HepG2 (cell line): Measurements from ENCODE around the gene AAMP. TPM values are rescaled to one million over a fixed set of nuclear protein-coding genes. Genes with fewer than 3 reads are reported as not detected.

Experiments
- AGO2 ChIP-seq: fragments of 200-400 bp; formaldehyde crosslinking; optimal IDR thresholded peaks from 2 replicates; pipeline ENCODE3; 2017; ENCODE audit warnings: mild to moderate bottlenecking, low read depth, low read length, moderate library complexity
- ARID2 ChIP-seq: sonication (generic); formaldehyde crosslinking; IDR thresholded peaks from 2 replicates; pipeline ENCODE4 v1.8.1; 2022; ENCODE audit warnings: mild to moderate bottlenecking, missing genetic modification reagents, borderline replicate concordance
- BHLHE40 ChIP-seq: IDR thresholded peaks from 2 replicates; pipeline ENCODE4 v1.6.1; 2011; ENCODE audit warnings: low read length, improper control_type of control experiment
- EED ChIP-seq: sonication (generic); formaldehyde crosslinking; IDR thresholded peaks from 2 replicates; pipeline ENCODE4 v1.5.0; 2020; ENCODE audit warnings: mild to moderate bottlenecking, missing genetic modification reagents
- MEIS1 ChIP-seq: sonication (generic); formaldehyde crosslinking; IDR thresholded peaks from 2 replicates; pipeline ENCODE4 v1.9.0; 2021; ENCODE audit warnings: mild to moderate bottlenecking, missing genetic modification reagents, moderate library complexity, borderline replicate concordance
- POLR2G ChIP-seq: fragments of 200-400 bp; formaldehyde crosslinking; IDR thresholded peaks from 2 replicates; pipeline ENCODE4 v1.6.1; 2018; ENCODE audit warnings: mild to moderate bottlenecking, low read depth, low read length, moderate library complexity
- RBFOX2 ChIP-seq: fragments of 200-400 bp; formaldehyde crosslinking; IDR thresholded peaks from 2 replicates; pipeline ENCODE4 v1.6.1; 2017; ENCODE audit warnings: low read depth, mild to moderate bottlenecking, low read length
- TAF15 ChIP-seq: fragments of 200-400 bp; formaldehyde crosslinking; IDR thresholded peaks from one replicate; pipeline ENCODE4 v1.6.1; 2018; ENCODE audit warnings: mild to moderate bottlenecking, low read depth, low read length; ENCODE audit not compliant: poor library complexity, severe bottlenecking
- TOPORS ChIP-seq: sonication (generic); formaldehyde crosslinking; IDR thresholded peaks from 2 replicates; pipeline ENCODE4 v1.8.0; 2023; ENCODE audit warnings: mild to moderate bottlenecking, missing genetic modification reagents
- XRCC5 ChIP-seq: fragments of 200-400 bp; formaldehyde crosslinking; optimal IDR thresholded peaks from 2 replicates; pipeline ENCODE3; 2017; ENCODE audit warnings: mild to moderate bottlenecking, low read length
- ZBTB21 ChIP-seq: sonication (generic); formaldehyde crosslinking; IDR thresholded peaks from 2 replicates; pipeline ENCODE4 v1.4.0; 2020; ENCODE audit warnings: missing genetic modification reagents
- ZC3H13 ChIP-seq: sonication (generic); formaldehyde crosslinking; IDR thresholded peaks from 2 replicates; pipeline ENCODE4 v1.8.1; 2023; ENCODE audit warnings: mild to moderate bottlenecking, missing genetic modification reagents, moderate library complexity
- ZNF12 ChIP-seq: sonication (generic); formaldehyde crosslinking; IDR thresholded peaks from 2 replicates; pipeline ENCODE4 v1.5.0; 2020; ENCODE audit warnings: missing genetic modification reagents
- ZNF746 ChIP-seq: sonication (generic); formaldehyde crosslinking; IDR thresholded peaks from 2 replicates; pipeline ENCODE4 v1.8.0; 2022; ENCODE audit warnings: mild to moderate bottlenecking, missing genetic modification reagents
- ZSCAN20 ChIP-seq: sonication (generic); formaldehyde crosslinking; IDR thresholded peaks from 2 replicates; pipeline ENCODE4 v1.4.0; 2020; ENCODE audit warnings: missing genetic modification reagents, mild to moderate bottlenecking, borderline replicate concordance
- polyA plus RNA-seq, 8 experiments: library from polyadenylated mRNA; depleted of rRNA in 3 of 8; stranded (reverse) in 7 of 8; unstranded in 1 of 8; fragments of >200 nt; fragmentation: Illumina TruSeq in 4 of 8; extraction: Trizol in 4 of 8; gene quantifications; 2 replicates each; pipeline versions ENCODE4 v1.2.1 to v1.2.3, GENCODE V29; 2011 to 2016; ENCODE audit warnings: low read depth in 4 of 8, missing spikeins in 1 of 8, mixed read lengths in 1 of 8; ENCODE audit not compliant: insufficient read depth in 1 of 8
- total RNA-seq, 5 experiments: library from RNA; depleted of rRNA; stranded (reverse); fragments of >200 nt; fragmentation: Illumina TruSeq; extraction: Trizol; gene quantifications; 2 replicates each; pipeline ENCODE4 v1.2.3, GENCODE V29; 2016; ENCODE audit warnings: low read depth in 1 of 5
- TF ChIP-seq, protein P1 (sequence below): sonication (generic); formaldehyde crosslinking; IDR thresholded peaks from 2 replicates; pipeline ENCODE4 v1.4.0; 2020; ENCODE audit warnings: mild to moderate bottlenecking, missing genetic modification reagents
- TF ChIP-seq, protein P2 (sequence below): sonication (generic); formaldehyde crosslinking; IDR thresholded peaks from 2 replicates; pipeline ENCODE4 v1.4.0; 2020; ENCODE audit warnings: mild to moderate bottlenecking, low read depth, missing genetic modification reagents
- TF ChIP-seq, protein P3 (sequence below): sonication (generic); formaldehyde crosslinking; conservative IDR thresholded peaks from 2 replicates; pipeline ENCODE4 v1.4.0; 2020; ENCODE audit warnings: missing genetic modification reagents

The AAMP gene
- total and polyA plus RNA-seq, 2 of the 13 experiments (the other 11 are each of a cell fraction or from before 2014, with no cell fraction given): 110 to 186 TPM

DNA sequence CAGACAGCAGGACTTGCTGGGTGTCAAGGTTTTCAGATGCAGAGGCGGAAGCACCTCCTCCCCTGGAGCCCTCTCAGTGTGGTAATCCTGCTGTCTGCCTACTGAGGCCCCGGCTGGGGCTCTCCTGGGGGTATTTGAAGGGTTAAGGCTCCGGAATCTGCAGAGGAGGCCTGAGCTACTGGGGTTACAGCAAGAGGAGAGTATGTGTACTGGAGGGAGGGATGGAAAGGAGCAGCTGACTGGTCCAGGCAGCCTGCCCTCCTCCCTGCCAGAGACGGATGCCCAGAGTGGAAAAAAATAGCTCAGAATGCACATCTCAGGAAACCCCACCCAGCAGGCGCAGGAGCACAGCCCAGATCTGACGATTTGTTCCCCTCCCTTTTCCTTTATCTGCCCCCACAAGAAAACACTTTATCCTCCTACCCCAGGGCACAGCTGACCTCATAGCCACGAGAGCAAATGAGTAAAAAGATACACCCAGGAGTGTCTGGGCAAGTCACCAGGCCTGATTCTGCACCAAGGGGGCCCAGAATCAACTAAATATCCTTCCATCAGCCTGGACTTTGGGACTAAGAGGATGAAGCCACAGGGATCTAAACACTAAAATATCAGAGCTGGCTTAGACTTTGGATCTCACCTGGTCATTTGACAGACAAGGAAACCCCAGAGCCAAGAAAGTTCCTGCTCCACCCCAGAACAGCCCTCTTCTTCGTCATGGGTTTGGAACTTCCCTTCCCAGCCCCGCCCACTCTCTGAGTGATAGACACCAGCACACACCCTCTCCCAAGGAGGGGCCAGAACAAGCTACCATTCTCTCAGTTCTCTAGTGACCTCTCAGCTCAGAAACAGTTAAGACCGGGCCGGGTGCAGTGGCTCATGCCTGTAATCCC lies 16.9 kb upstream of the AAMP start (continued):
- TF ChIP-seq AGO2 (no peak), ZNF12 (CRISPR knock-in tag) (no peak), ZC3H13 (no peak), POLR2G (peak; percentile 42; the same call in 1 of the 2 replicates), ARID2 (CRISPR knock-in tag) (no peak), RBFOX2 (no peak), XRCC5 (peak; percentile 41), MEIS1 (CRISPR knock-in tag) (no peak), TAF15 (no peak), BHLHE40 (no peak), ZSCAN20 (CRISPR knock-in tag) (no peak), TOPORS (no peak), ZNF746 (CRISPR knock-in tag) (no peak), EED (CRISPR knock-in tag) (no peak), ZBTB21 (CRISPR knock-in tag) (0 out of 2 replicates have a peak, but pooled peaks have one; percentile 48)
- TF ChIP-seq, protein P1, sequence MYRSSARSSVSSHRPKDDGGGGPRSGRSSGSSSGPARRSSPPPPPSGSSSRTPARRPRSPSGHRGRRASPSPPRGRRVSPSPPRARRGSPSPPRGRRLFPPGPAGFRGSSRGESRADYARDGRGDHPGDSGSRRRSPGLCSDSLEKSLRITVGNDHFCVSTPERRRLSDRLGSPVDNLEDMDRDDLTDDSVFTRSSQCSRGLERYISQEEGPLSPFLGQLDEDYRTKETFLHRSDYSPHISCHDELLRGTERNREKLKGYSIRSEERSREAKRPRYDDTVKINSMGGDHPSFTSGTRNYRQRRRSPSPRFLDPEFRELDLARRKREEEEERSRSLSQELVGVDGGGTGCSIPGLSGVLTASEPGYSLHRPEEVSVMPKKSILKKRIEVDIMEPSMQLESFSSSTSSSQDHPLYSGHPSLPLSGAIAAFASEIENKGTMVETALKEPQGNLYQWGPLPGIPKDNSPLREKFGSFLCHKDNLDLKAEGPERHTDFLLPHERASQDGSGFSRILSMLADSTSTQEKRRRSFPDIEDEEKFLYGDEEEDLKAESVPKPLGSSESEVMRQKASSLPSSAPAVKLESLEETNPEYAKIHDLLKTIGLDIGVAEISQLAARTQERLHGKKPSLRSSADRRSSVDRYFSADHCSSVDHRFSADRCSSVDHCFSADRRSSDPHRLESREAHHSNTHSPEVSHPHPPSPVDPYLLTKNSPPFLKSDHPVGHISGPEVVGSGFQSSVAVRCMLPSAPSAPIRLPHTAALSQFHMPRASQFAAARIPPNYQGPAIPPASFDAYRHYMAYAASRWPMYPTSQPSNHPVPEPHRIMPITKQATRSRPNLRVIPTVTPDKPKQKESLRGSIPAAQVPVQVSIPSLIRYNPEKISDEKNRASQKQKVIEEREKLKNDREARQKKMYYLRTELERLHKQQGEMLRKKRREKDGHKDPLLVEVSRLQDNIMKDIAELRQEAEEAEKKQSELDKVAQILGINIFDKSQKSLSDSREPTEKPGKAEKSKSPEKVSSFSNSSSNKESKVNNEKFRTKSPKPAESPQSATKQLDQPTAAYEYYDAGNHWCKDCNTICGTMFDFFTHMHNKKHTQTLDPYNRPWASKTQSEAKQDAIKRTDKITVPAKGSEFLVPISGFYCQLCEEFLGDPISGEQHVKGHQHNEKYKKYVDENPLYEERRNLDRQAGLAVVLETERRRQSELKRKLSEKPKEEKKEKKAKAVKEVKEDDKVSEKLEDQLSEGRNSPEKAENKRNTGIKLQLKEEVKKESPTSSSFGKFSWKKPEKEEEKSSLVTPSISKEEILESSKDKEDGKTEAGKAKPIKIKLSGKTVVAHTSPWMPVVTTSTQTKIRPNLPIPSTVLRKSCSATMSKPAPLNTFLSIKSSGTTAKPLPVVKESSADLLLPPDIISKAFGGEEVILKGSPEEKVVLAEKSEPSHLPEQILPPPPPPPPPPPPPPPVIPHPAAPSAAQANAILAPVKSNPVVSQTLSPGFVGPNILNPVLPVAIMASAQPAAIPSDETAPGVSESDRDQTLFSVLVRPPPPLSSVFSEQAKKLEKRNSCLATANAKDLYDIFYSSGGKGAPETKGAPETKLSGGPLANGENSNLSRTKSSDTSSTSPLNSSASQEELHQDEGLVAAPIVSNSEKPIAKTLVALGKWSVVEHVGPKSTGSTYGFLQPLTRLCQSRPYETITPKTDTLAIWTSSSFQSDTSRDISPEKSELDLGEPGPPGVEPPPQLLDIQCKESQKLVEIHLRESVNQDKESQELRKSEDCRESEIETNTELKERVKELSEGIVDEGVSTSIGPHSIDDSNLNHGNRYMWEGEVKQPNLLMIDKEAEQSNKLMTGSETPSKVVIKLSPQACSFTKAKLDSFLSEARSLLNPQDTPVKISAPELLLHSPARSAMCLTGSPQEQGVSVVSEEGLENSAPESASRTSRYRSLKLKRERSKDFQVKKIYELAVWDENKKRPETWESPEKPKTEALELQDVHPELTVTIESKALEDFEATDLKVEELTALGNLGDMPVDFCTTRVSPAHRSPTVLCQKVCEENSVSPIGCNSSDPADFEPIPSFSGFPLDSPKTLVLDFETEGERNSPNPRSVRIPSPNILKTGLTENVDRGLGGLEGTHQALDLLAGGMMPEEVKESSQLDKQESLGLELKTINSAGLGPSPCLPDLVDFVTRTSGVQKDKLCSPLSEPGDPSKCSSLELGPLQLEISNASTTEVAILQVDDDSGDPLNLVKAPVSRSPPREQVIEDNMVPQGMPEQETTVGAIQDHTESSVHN (CRISPR knock-in tag): no peak
- TF ChIP-seq, protein P2, sequence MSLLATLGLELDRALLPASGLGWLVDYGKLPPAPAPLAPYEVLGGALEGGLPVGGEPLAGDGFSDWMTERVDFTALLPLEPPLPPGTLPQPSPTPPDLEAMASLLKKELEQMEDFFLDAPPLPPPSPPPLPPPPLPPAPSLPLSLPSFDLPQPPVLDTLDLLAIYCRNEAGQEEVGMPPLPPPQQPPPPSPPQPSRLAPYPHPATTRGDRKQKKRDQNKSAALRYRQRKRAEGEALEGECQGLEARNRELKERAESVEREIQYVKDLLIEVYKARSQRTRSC: no peak
- TF ChIP-seq, protein P3, sequence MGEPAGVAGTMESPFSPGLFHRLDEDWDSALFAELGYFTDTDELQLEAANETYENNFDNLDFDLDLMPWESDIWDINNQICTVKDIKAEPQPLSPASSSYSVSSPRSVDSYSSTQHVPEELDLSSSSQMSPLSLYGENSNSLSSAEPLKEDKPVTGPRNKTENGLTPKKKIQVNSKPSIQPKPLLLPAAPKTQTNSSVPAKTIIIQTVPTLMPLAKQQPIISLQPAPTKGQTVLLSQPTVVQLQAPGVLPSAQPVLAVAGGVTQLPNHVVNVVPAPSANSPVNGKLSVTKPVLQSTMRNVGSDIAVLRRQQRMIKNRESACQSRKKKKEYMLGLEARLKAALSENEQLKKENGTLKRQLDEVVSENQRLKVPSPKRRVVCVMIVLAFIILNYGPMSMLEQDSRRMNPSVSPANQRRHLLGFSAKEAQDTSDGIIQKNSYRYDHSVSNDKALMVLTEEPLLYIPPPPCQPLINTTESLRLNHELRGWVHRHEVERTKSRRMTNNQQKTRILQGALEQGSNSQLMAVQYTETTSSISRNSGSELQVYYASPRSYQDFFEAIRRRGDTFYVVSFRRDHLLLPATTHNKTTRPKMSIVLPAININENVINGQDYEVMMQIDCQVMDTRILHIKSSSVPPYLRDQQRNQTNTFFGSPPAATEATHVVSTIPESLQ (CRISPR knock-in tag): no peak
